Heart right ventricle (tissue), 16 donors: ENCODE measurements around the gene RGS7. TPM values are rescaled to one million over a fixed set of nuclear protein-coding genes. Genes with fewer than 3 reads are reported as not detected.

Experiments
- ATAC-seq, 8 donors: fragments of 200-7000 bp; cut with Tn5 transposase; one replicate each; pipeline ENCODE4 v1.9.1; 2020; ENCODE audit warnings: mild to moderate bottlenecking in 8 of 8, moderate library complexity in 8 of 8, moderate number of reproducible peaks in 1 of 8
- DNase-seq, 2 donors: peaks; one replicate each; pipeline ENCODE4 v3.0.0-alpha.2; 2020
- H3K27ac ChIP-seq, 10 donors: fragments of 200-600 bp; sonication (generic) in 2 of 10; one replicate each; pipeline versions ENCODE4 v1.5.0 to v1.8.0; 2020 to 2022; ENCODE audit warnings: mild to moderate bottlenecking in 3 of 10
- H3K27me3 ChIP-seq, 7 donors: fragments of 200-600 bp; one replicate each; pipeline ENCODE4 v1.8.0; 2021 to 2022; ENCODE audit warnings: mild to moderate bottlenecking in 2 of 7
- H3K36me3 ChIP-seq, 9 donors: fragments of 200-600 bp; sonication (generic) in 1 of 9; one replicate each; pipeline versions ENCODE4 v1.5.0 to v1.8.0; 2020 to 2022; ENCODE audit warnings: mild to moderate bottlenecking in 2 of 9
- H3K4me1 ChIP-seq, 9 donors: fragments of 200-600 bp; sonication (generic) in 1 of 9; one replicate each; pipeline versions ENCODE4 v1.5.0 to v1.8.0; 2020 to 2022; ENCODE audit warnings: mild to moderate bottlenecking in 4 of 9
- H3K4me3 ChIP-seq, 10 donors: fragments of 200-600 bp; sonication (generic) in 2 of 10; one replicate each; pipeline versions ENCODE4 v1.5.0 to v1.8.0; 2020 to 2022; ENCODE audit warnings: mild to moderate bottlenecking in 7 of 10, moderate library complexity in 2 of 10
- H3K9me3 ChIP-seq, 11 donors: fragments of 200-600 bp in 10 of 11; sonication (generic) in 2 of 11; one replicate each; pipeline versions ENCODE4 v1.5.0 to v1.8.0; 2013 to 2022; ENCODE audit warnings: mild to moderate bottlenecking in 2 of 11, control low read depth in 1 of 11, moderate library complexity in 1 of 11
- WGBS, 2 donors: extraction: QIAGEN DNeasy Blood & Tissue Kit; methylation state at CpG; one replicate each; pipeline ENCODE4 v1.1.7; 2013; ENCODE audit warnings: inconsistent platforms in 1 of 2; 5-methylcytosine and 5-hydroxymethylcytosine counted together
- intact Hi-C, 10 donors: fragments of 100-400 bp; cut with DNase I; formaldehyde crosslinking; loops; one replicate each; pipeline versions ENCODE4 v1.11.1 to v1.14.2; 2022
- polyA plus RNA-seq, 2 donors: library from polyadenylated mRNA; stranded (reverse); fragments of 200-250 nt; gene quantifications; one replicate each; pipeline ENCODE4 v1.2.3, GENCODE V29; 2013
- total RNA-seq, 10 donors: library from RNA; stranded (reverse); fragmentation: NEBNext Ultra II Directional in 3 of 10; extraction: Animal tissue kit (Norgen Biotek cat#: 25700) in 3 of 10; gene quantifications; one replicate each; pipeline versions ENCODE4 v1.2.1 to v1.2.4, GENCODE V29; 2021 to 2023
- TF ChIP-seq, protein P1 (sequence below), 9 donors: fragments of 200-600 bp; sonication (generic) in 2 of 9; IDR thresholded peaks; one replicate each; pipeline versions ENCODE4 v1.5.0 to v1.8.0; 2021 to 2022; ENCODE audit warnings: antibody characterized with exemption in 9 of 9, mild to moderate bottlenecking in 5 of 9, moderate library complexity in 1 of 9
- donor health status: Arrhythmogenic right ventricular cardiomyopathy.
- donor health status: ischemic (EF 13 %, LVEDD 7.1; RV severe dilation, severe dysfunction).
- donor health status: healthy with polysubstance abuse.
- donor health status: DM: no; HTN: yes; CAD: no.
- donor health status: DM: no; HTN: no; CAD: no.
- donor health status: ischemic (EF 25% LVEDD 6.9; RV normal size, moderate dysfunction).
- donor health status: ischemic (EF 25% LVEDD 5.7; RV mildly dilated, moderate dysfunction).
- donor health status: healthy.
- donor health status: DM: yes; HTN: yes; CAD: no.
- donor health status: Ischemic cardiomyopathy.
- donor health status: ischemic (EF 35%, LVEDD 5.7; RV mildly dilated, moderate dysfunction).
- donor health status: nonischemic (EF 11% LVEDD 7.7; RV severe dilation, severe dysfunction).
- donor health status: DM: yes; HTN: yes; CAD: no.
- donor health status: PGD.
- donor health status: ischemic (EF 29% LVEDD 5.4; RV normal size, mild dysfunction).
- donor health status: nonischemic (EF 23%, LVEDD 6.1; RV moderate dilation, normal function).

RGS7 gene
- total and polyA plus RNA-seq, 12 donors = not detected

DNA sequence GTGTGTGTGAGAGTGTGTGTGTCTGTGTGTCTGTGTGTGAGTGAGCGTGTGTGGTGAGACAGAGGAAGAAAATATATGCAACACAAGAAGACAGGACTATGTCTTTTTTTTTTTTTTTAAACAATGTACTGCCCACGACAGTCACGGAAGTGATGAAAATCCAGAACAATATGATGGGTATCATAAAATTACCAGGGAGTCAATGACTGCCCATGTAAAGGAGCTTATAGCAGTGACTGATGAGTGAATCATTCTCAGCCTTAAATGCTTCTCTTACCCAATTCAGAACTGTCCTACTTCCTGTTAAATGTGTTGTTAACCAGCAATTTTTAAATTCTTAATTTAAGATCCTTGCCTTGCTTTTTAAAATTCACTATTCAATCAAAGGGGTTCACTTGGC, 46.6 kb downstream of the RGS7 start:
- no peaks in the 10 kb centered on the region for H3K36me3 ChIP-seq
- ATAC-seq = no peak
- no peaks in the 10 kb centered on the region for H3K4me1 ChIP-seq
- H3K4me3 ChIP-seq = no peak overlapping the region
- H3K27me3 ChIP-seq = no peaks in the 10 kb centered on the region
- intact Hi-C loops = no loop called here
- H3K27ac ChIP-seq = no peak overlapping the region
- 76 to 89% methylated on average over 3 of the region's 3 CpGs for WGBS, 2 donors
- H3K9me3 ChIP-seq = peaks cover 0 to 5% (median 0%) of the 10 kb centered on the region in 11 donors
- TF ChIP-seq, protein P1, sequence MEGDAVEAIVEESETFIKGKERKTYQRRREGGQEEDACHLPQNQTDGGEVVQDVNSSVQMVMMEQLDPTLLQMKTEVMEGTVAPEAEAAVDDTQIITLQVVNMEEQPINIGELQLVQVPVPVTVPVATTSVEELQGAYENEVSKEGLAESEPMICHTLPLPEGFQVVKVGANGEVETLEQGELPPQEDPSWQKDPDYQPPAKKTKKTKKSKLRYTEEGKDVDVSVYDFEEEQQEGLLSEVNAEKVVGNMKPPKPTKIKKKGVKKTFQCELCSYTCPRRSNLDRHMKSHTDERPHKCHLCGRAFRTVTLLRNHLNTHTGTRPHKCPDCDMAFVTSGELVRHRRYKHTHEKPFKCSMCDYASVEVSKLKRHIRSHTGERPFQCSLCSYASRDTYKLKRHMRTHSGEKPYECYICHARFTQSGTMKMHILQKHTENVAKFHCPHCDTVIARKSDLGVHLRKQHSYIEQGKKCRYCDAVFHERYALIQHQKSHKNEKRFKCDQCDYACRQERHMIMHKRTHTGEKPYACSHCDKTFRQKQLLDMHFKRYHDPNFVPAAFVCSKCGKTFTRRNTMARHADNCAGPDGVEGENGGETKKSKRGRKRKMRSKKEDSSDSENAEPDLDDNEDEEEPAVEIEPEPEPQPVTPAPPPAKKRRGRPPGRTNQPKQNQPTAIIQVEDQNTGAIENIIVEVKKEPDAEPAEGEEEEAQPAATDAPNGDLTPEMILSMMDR (IDR thresholded peaks at IDR 0.05) = no peak
- DNase-seq = no peak

- no peak for ATAC-seq
- no peak for DNase-seq
- 70 to 79% methylated on average over 4 of the region's 4 CpGs for WGBS, 2 donors
- Histone ChIP-seq H3K4me1 (no peaks in the 10 kb centered on the region), H3K36me3 (no peaks in the 10 kb centered on the region), H3K27ac (no peak overlapping the region), H3K9me3 (peaks cover 0 to 12% (median 3%) of the 10 kb centered on the region in 11 donors), H3K4me3 (no peak overlapping the region), H3K27me3 (no peaks in the 10 kb centered on the region)
- intact Hi-C loops = no loop called here
- TF ChIP-seq, protein P1 (IDR thresholded peaks at IDR 0.05) = no peak
These were observed 47.4 kb downstream of the RGS7 start for GRCh38 chr1:241309651-241310050.

GRCh38 chr1:241308471-241308870, 48.5 kb downstream of the RGS7 start:
- Histone ChIP-seq H3K27me3 (no peaks in the 10 kb centered on the region), H3K36me3 (no peaks in the 10 kb centered on the region), H3K4me1 (no peaks in the 10 kb centered on the region), H3K4me3 (no peak overlapping the region), H3K27ac (no peak overlapping the region), H3K9me3 (peaks cover 0 to 24% (median 7%) of the 10 kb centered on the region in 11 donors)
- no peak for ATAC-seq
- 60 to 72% methylated on average over 3 of the region's 3 CpGs for WGBS, 2 donors
- TF ChIP-seq, protein P1 (IDR thresholded peaks at IDR 0.05) = no peak
- intact Hi-C loops = no loop called here
- no peak for DNase-seq

DNA sequence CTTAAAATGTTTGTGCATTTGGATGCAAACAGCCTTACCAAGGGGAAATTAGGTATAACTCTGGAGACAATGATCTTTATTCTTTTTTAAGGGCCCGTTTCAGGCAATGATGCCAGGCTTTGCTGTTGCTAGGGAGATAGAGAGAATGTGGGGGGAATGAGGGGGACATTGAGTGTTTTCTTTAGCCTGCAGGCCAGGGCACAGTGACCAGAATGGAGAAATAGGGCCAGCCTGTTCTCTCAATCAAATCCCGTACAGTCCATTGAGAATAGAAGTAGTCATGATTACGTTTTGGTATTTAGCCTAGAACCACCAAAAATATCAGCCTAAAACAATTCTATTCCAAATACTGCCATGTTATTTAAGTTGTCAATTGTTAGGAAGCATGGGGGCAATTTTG, 49.0 kb downstream of the RGS7 start:
- H3K36me3 ChIP-seq = no peaks in the 10 kb centered on the region
- DNase-seq = no peak
- H3K9me3 ChIP-seq = peaks cover 0 to 29% (median 7%) of the 10 kb centered on the region in 11 donors
- TF ChIP-seq, protein P1 (IDR thresholded peaks at IDR 0.05) = no peak
- WGBS, 2 donors = 66 to 79% methylated on average over 3 of the region's 3 CpGs
- no peak overlapping the region for H3K4me3 ChIP-seq
- intact Hi-C loops = no loop called here
- no peaks in the 10 kb centered on the region for H3K27me3 ChIP-seq
- H3K4me1 ChIP-seq = no peaks in the 10 kb centered on the region
- no peak for ATAC-seq
- no peak overlapping the region for H3K27ac ChIP-seq
